SK-N-SH (cell line): ENCODE results near the gene PPP1R27. TPM values are rescaled to one million over a fixed set of nuclear protein-coding genes. Genes with fewer than 3 reads are reported as not detected.

Experiments
- CTCF ChIA-PET: fragments of 300-600, 350-600 bp; formaldehyde crosslinking; extraction: SDS; loops from one replicate; lab custom pipeline; 2021; lab: Yijun Ruan, JAX
- POLR2A ChIA-PET: fragments of 350-600 bp; sonication (Branson Sonifier 250); formaldehyde crosslinking; extraction: SDS; loops from one replicate; lab custom pipeline; 2020; ENCODE audit warnings: antibody characterized with exemption, inconsistent platforms; lab: Yijun Ruan, JAX
- DNase-seq: peaks from one replicate; pipeline ENCODE4 v3.0.0; 2012
- H2AFZ ChIP-seq: fragments of 200-600 bp; sonication (generic); 2 replicates; pipeline ENCODE4 v1.8.1; 2016; ENCODE audit warnings: antibody characterized with exemption, mild to moderate bottlenecking, low read depth
- H3F3A ChIP-seq: fragments of 200-600 bp; sonication (generic); replicated peaks from 2 replicates; pipeline ENCODE3; 2016; ENCODE audit warnings: antibody characterized with exemption, mild to moderate bottlenecking; ENCODE audit not compliant: insufficient read depth
- H3K27ac ChIP-seq, 2 experiments: fragments of 200-500 bp in 1 of 2; fragments of 200-600 bp in 1 of 2; sonication (Bioruptor generic) in 1 of 2; sonication (generic), shearing (Covaris generic) in 1 of 2; 2 replicates each; pipeline versions ENCODE4 v1.5.1 to v1.6.1; 2014 to 2016; ENCODE audit warnings: low read depth in 2 of 2, inconsistent platforms in 1 of 2, low read length in 1 of 2, mild to moderate bottlenecking in 1 of 2, mixed read lengths in 1 of 2
- H3K27me3 ChIP-seq: fragments of 200-600 bp; sonication (generic), shearing (Covaris generic); 2 replicates; pipeline ENCODE4 v1.6.1; 2016; ENCODE audit warnings: mixed run types; ENCODE audit not compliant: insufficient read depth
- H3K36me3 ChIP-seq, 2 experiments: fragments of 200-500 bp in 1 of 2; fragments of 200-600 bp in 1 of 2; sonication (Bioruptor generic) in 1 of 2; sonication (generic) in 1 of 2; replicated peaks in 1 of 2; 2 replicates each; pipeline versions ENCODE3 to v1.5.1; 2014 to 2016; ENCODE audit warnings: low read length in 1 of 2, mild to moderate bottlenecking in 1 of 2; ENCODE audit not compliant: insufficient read depth in 2 of 2, control insufficient read depth in 1 of 2
- H3K4me1 ChIP-seq, 2 experiments: fragments of 200-500 bp in 1 of 2; fragments of 200-600 bp in 1 of 2; sonication (Bioruptor generic) in 1 of 2; sonication (generic), shearing (Covaris generic) in 1 of 2; 2 replicates each; pipeline versions ENCODE4 v1.5.1 to v1.6.1; 2014 to 2016; ENCODE audit warnings: low read depth in 1 of 2, low read length in 1 of 2, mixed run types in 1 of 2; ENCODE audit not compliant: insufficient read depth in 2 of 2, control insufficient read depth in 1 of 2
- H3K4me2 ChIP-seq: fragments of 200-600 bp; sonication (generic), shearing (Covaris generic); 2 replicates; pipeline ENCODE4 v1.6.1; 2017; ENCODE audit warnings: mixed run types
- H3K4me3 ChIP-seq, 2 experiments: fragments of 200-500 bp in 1 of 2; fragments of 200-600 bp in 1 of 2; sonication (Bioruptor generic) in 1 of 2; sonication (generic), shearing (Covaris generic) in 1 of 2; 2 replicates each; pipeline versions ENCODE4 v1.5.1 to v1.8.1; 2014 to 2016; ENCODE audit warnings: low read depth in 2 of 2, inconsistent platforms in 1 of 2, low read length in 1 of 2, mild to moderate bottlenecking in 1 of 2, mixed read lengths in 1 of 2, moderate library complexity in 1 of 2
- H3K79me2 ChIP-seq: fragments of 200-600 bp; sonication (generic); 2 replicates; pipeline ENCODE4 v1.8.1; 2017; ENCODE audit warnings: mild to moderate bottlenecking; ENCODE audit not compliant: insufficient read depth
- H3K9ac ChIP-seq: fragments of 200-600 bp; sonication (generic); 2 replicates; pipeline ENCODE4 v1.6.1; 2017; ENCODE audit warnings: mixed run types
- H3K9me2 ChIP-seq: fragments of 200-600 bp; sonication (generic); 2 replicates; pipeline ENCODE4 v1.6.1; 2017; ENCODE audit warnings: mixed run types
- H3K9me3 ChIP-seq: fragments of 200-600 bp; sonication (generic); 2 replicates; pipeline ENCODE4 v1.6.1; 2017; ENCODE audit warnings: mixed run types, mild to moderate bottlenecking, moderate library complexity
- H4K20me1 ChIP-seq: fragments of 200-600 bp; sonication (generic); 2 replicates; pipeline ENCODE4 v1.6.1; 2017; ENCODE audit warnings: mild to moderate bottlenecking, mixed run types; ENCODE audit not compliant: insufficient read depth
- ELF1 ChIP-seq: IDR thresholded peaks from 2 replicates; pipeline ENCODE4 v1.4.0; 2012
- FOSL2 ChIP-seq: IDR thresholded peaks from 2 replicates; pipeline ENCODE4 v1.4.0; 2012; ENCODE audit warnings: low read depth, mild to moderate bottlenecking, moderate library complexity, borderline replicate concordance
- GABPA ChIP-seq: IDR thresholded peaks from 2 replicates; pipeline ENCODE4 v1.4.0; 2012; ENCODE audit warnings: low read depth, mild to moderate bottlenecking
- GATA2 ChIP-seq: sonication (generic); formaldehyde crosslinking; IDR thresholded peaks from 2 replicates; pipeline ENCODE4 v1.5.0; 2020; ENCODE audit warnings: mild to moderate bottlenecking, missing genetic modification reagents
- MAX ChIP-seq: IDR thresholded peaks from 2 replicates; pipeline ENCODE4 v1.4.0; 2012; ENCODE audit warnings: low read depth
- MXI1 ChIP-seq: IDR thresholded peaks from 2 replicates; pipeline ENCODE4 v1.6.1; 2012; ENCODE audit warnings: mild to moderate bottlenecking, low read depth, low read length, improper control_type of control experiment
- PBX3 ChIP-seq: IDR thresholded peaks from 2 replicates; pipeline ENCODE4; 2012
- RAD21 ChIP-seq: IDR thresholded peaks from 2 replicates; pipeline ENCODE4 v1.6.1; 2012; ENCODE audit warnings: mild to moderate bottlenecking, low read length
- RCOR1 ChIP-seq: fragments of 150-350 bp; IDR thresholded peaks from 2 replicates; pipeline ENCODE4 v1.6.1; 2017; ENCODE audit warnings: antibody characterized with exemption, low read length
- REST ChIP-seq: IDR thresholded peaks from 2 replicates; pipeline ENCODE4 v1.6.1; 2012; ENCODE audit warnings: mild to moderate bottlenecking, low read depth, low read length, moderate library complexity
- RXRA ChIP-seq: IDR thresholded peaks from 2 replicates; pipeline ENCODE4 v1.4.0; 2012; ENCODE audit warnings: low read depth, mild to moderate bottlenecking, borderline replicate concordance
- SIN3A ChIP-seq: IDR thresholded peaks from 2 replicates; pipeline ENCODE4 v1.6.1; 2012; ENCODE audit warnings: low read depth, mild to moderate bottlenecking, low read length, moderate library complexity, borderline replicate concordance
- SMC3 ChIP-seq: IDR thresholded peaks from 2 replicates; pipeline ENCODE4 v1.6.1; 2012; ENCODE audit warnings: low read depth, low read length, improper control_type of control experiment
- ZBTB33 ChIP-seq: IDR thresholded peaks from 2 replicates; pipeline ENCODE4 v1.4.0; 2012; ENCODE audit warnings: low read depth, borderline replicate concordance
- WGBS: methylation state at CpG from one replicate; pipeline ENCODE4 v1.1.6; 2017; ENCODE audit warnings: low lambda C conversion rate; 5-methylcytosine and 5-hydroxymethylcytosine counted together
- polyA plus RNA-seq, 3 experiments: library from polyadenylated mRNA; depleted of rRNA; stranded (reverse); fragments of >200 nt; gene quantifications; 2 replicates each; pipeline ENCODE4 v1.2.3, GENCODE V29; 2012
- TF ChIP-seq, protein P1 (sequence below): IDR thresholded peaks from 2 replicates; pipeline ENCODE4 v1.4.0; 2012; ENCODE audit warnings: low read depth, borderline replicate concordance
- TF ChIP-seq, protein P2 (sequence below): fragments of 200-600 bp; sonication (generic); IDR thresholded peaks from 2 replicates; pipeline ENCODE4 v1.6.1; 2017; ENCODE audit warnings: antibody characterized with exemption, mild to moderate bottlenecking, moderate library complexity

PPP1R27 gene
- polyA plus RNA-seq, 1 of the 3 experiments (the other 2 are of a cell fraction): 0.07 TPM

- TF ChIP-seq PBX3 (peak; percentile 4; the same call in 1 of the 2 replicates), RCOR1 (no peak), FOSL2 (no peak), RXRA (no peak), ZBTB33 (no peak; the same call in 1 of the 2 replicates), GATA2 (CRISPR knock-in tag) (no peak), GABPA (no peak), ELF1 (no peak)
- TF ChIP-seq, protein P1, sequence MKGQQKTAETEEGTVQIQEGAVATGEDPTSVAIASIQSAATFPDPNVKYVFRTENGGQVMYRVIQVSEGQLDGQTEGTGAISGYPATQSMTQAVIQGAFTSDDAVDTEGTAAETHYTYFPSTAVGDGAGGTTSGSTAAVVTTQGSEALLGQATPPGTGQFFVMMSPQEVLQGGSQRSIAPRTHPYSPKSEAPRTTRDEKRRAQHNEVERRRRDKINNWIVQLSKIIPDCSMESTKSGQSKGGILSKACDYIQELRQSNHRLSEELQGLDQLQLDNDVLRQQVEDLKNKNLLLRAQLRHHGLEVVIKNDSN: no peak
These were observed 34.6 kb upstream of the PPP1R27 start (continued) for GRCh38 chr17:81869221-81870130.

DNA sequence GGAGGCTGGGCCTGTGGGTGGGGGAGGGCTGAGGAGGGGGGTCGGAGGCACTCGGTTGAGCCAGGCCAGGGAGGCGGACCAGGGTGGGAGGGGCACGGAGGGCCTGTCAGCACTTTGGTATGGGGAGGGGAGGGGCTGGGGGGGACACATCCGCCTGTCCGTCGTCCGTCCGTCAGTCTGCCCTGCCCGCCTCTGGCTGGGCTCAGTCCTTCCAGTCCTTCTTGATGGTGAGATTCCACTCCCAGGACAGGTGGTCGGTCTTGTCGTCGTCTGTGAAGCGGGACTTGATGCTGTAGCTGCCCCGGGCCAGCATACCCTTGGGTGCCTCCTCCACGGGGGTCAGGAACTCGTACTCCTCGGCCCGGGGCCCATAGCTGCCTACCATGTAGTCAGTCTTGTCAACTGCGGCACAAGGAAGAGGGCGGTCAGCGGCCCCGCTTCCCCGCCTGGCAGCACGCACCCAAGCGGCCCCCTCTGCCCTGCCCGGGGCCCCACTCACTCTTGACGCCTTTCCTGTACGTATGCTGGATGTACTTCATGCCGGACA lies 33.9 kb upstream of the PPP1R27 start:
- peak overlapping the region; percentile 83 to 97; a peak in 3 of 4 replicates for H3K4me3 ChIP-seq
- H3K36me3 ChIP-seq: peaks cover 27 to 42% of the 10 kb centered on the region in 2 experiments
- H3K9me2 ChIP-seq: no peaks in the 10 kb centered on the region
- H4K20me1 ChIP-seq: peaks cover 53% of the 10 kb centered on the region
- no peaks in the 10 kb centered on the region for H3K9me3 ChIP-seq
- peak overlapping the region; percentile 99 for H3K4me2 ChIP-seq
- 56% methylated on average over 23 of the region's 30 CpGs for WGBS
- peaks cover 72% of the 10 kb centered on the region for H3K79me2 ChIP-seq
- ChIA-PET POLR2A (interaction anchor here (0.6 to 2.5 kb wide), 14 partner anchors 7 to 321 kb away, joined by 3 to 16 read pairs (median 4); partner anchors contain the start of genes ALYREF, ANAPC11, ARL16 and HGS), CTCF (interaction anchor here (0.6 to 6.9 kb wide), 53 partner anchors 8 to 230 kb away, joined by 3 to 54 read pairs (median 7); partner anchors contain the start of genes ALYREF, ANAPC11, CENPX and LRRC45)
- no peak overlapping the region for H2AFZ ChIP-seq
- H3F3A ChIP-seq: peaks cover 72% of the 10 kb centered on the region
- peak overlapping the region; percentile 86 to 95 for H3K27ac ChIP-seq
- DNase-seq: peak; percentile 74
- peaks cover 24 to 55% of the 10 kb centered on the region in 2 experiments; a peak in 3 of 4 replicates for H3K4me1 ChIP-seq
- peak overlapping the region; percentile 98; the same call in 1 of the 2 replicates for H3K9ac ChIP-seq
- no peaks in the 10 kb centered on the region for H3K27me3 ChIP-seq
- TF ChIP-seq RCOR1: no peak
- no peak for TF ChIP-seq GATA2 (CRISPR knock-in tag)
- TF ChIP-seq MAX: peak; percentile 45
- no peak for TF ChIP-seq REST
- peak; percentile 54; the same call in 1 of the 2 replicates for TF ChIP-seq SIN3A
- TF ChIP-seq, protein P2, sequence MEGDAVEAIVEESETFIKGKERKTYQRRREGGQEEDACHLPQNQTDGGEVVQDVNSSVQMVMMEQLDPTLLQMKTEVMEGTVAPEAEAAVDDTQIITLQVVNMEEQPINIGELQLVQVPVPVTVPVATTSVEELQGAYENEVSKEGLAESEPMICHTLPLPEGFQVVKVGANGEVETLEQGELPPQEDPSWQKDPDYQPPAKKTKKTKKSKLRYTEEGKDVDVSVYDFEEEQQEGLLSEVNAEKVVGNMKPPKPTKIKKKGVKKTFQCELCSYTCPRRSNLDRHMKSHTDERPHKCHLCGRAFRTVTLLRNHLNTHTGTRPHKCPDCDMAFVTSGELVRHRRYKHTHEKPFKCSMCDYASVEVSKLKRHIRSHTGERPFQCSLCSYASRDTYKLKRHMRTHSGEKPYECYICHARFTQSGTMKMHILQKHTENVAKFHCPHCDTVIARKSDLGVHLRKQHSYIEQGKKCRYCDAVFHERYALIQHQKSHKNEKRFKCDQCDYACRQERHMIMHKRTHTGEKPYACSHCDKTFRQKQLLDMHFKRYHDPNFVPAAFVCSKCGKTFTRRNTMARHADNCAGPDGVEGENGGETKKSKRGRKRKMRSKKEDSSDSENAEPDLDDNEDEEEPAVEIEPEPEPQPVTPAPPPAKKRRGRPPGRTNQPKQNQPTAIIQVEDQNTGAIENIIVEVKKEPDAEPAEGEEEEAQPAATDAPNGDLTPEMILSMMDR: no peak
- no peak for TF ChIP-seq SMC3
- no peak for TF ChIP-seq MXI1
- TF ChIP-seq ELF1: no peak
- no peak for TF ChIP-seq RXRA
- peak; percentile 49; the same call in 1 of the 2 replicates for TF ChIP-seq FOSL2
- TF ChIP-seq RAD21: no peak
